ENCODE measurements around the gene MRNIP. TPM values are rescaled to one million over a fixed set of nuclear protein-coding genes. Genes with fewer than 3 reads are reported as not detected.

MRNIP gene
- total RNA-seq, 1 donor from 2014 or later: 25.4 TPM

GRCh38 chr5:179802950-179803562 lies 55.6 kb downstream of the MRNIP start:
- Histone ChIP-seq H3K4me1 (peaks cover 32% of the 10 kb centered on the region), H3K27ac (no peak overlapping the region), H3K27me3 (no peaks in the 10 kb centered on the region), H3K9me3 (no peaks in the 10 kb centered on the region), H3K4me3 (no peak overlapping the region), H3K36me3 (peaks cover 33% of the 10 kb centered on the region)
- DNase-seq (no peak), ATAC-seq (no peak)
- TF ChIP-seq CTCF (IDR thresholded peaks at IDR 0.05): no peak
- intact Hi-C loops (cut with DNase I): no loop called here

GRCh38 chr5:179802207-179802883 lies 56.3 kb downstream of the MRNIP start:
- intact Hi-C loops (cut with DNase I): no loop called here
- TF ChIP-seq CTCF (IDR thresholded peaks at IDR 0.05): no peak
- H3K9me3 ChIP-seq: no peaks in the 10 kb centered on the region
- H3K36me3 ChIP-seq: peaks cover 40% of the 10 kb centered on the region
- H3K27me3 ChIP-seq: no peaks in the 10 kb centered on the region
- ATAC-seq: no peak
- no peak overlapping the region for H3K27ac ChIP-seq
- no peak overlapping the region for H3K4me3 ChIP-seq
- H3K4me1 ChIP-seq: peaks cover 27% of the 10 kb centered on the region
- DNase-seq: no peak

- DNase-seq (peak; percentile 91), ATAC-seq (peak; percentile 53)
- intact Hi-C loops (cut with DNase I): no loop called here
- H3K27me3 ChIP-seq: no peaks in the 10 kb centered on the region
- H3K4me1 ChIP-seq: peaks cover 33% of the 10 kb centered on the region
- peaks cover 45% of the 10 kb centered on the region for H3K36me3 ChIP-seq
- no peak overlapping the region for H3K4me3 ChIP-seq
- H3K9me3 ChIP-seq: no peaks in the 10 kb centered on the region
- peak; percentile 68 for TF ChIP-seq CTCF (IDR thresholded peaks at IDR 0.05)
- no peak overlapping the region for H3K27ac ChIP-seq
These were observed 57.1 kb downstream of the MRNIP start for GRCh38 chr5:179801304-179802206.

GRCh38 chr5:179800696-179801201 lies 57.9 kb downstream of the MRNIP start:
- H3K4me1 ChIP-seq: peaks cover 34% of the 10 kb centered on the region
- DNase-seq: no peak
- no peak overlapping the region for H3K4me3 ChIP-seq
- H3K9me3 ChIP-seq: no peaks in the 10 kb centered on the region
- H3K36me3 ChIP-seq: peaks cover 45% of the 10 kb centered on the region
- no peaks in the 10 kb centered on the region for H3K27me3 ChIP-seq
- intact Hi-C loops (cut with DNase I): no loop called here
- no peak for TF ChIP-seq CTCF (IDR thresholded peaks at IDR 0.05)
- no peak overlapping the region for H3K27ac ChIP-seq
- ATAC-seq: no peak

- no peak overlapping the region for H3K27ac ChIP-seq
- DNase-seq (no peak), ATAC-seq (no peak)
- H3K4me1 ChIP-seq: peaks cover 35% of the 10 kb centered on the region
- no peaks in the 10 kb centered on the region for H3K9me3 ChIP-seq
- H3K36me3 ChIP-seq: peaks cover 45% of the 10 kb centered on the region
- no peaks in the 10 kb centered on the region for H3K27me3 ChIP-seq
- no peak for TF ChIP-seq CTCF (IDR thresholded peaks at IDR 0.05)
- intact Hi-C loops (cut with DNase I): no loop called here
- H3K4me3 ChIP-seq: no peak overlapping the region
These were observed 58.4 kb downstream of the MRNIP start for GRCh38 chr5:179800071-179800695.

Data from upper lobe of right lung (tissue), 1 donor.